Measurements from ENCODE around the gene IFNAR2.
"Not testable (repeated sequence)": the region's sequence is repeated elsewhere in the genome, so short reads cannot be mapped to it uniquely, and the experiment has no call there.

The IFNAR2 gene

DNA sequence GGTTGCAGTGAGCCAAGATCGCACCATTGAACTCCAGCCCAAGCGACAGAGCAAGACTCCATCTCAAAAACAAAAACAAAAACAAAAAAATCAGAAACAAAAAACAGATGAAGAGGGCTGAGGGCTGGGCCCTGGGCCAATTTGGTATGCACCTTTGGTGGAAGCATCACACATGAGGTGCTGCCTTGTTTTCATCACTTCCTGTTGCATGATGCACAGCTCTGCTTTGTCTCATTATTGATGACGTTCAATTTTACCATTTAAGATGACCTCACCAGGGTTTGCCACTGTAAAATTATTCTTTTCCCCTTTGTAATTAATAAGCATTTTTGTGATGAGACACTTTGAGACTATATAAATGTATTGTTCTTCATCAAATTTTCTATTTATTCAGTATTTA is 9.8 kb upstream of the IFNAR2 start:
- ChIA-PET CTCF (no interaction called here), POLR2A (no interaction called here)
- DNase-seq (ENCODE audit: extremely low spot score) = no peak
- no peak for TF ChIP-seq NFRKB (IDR thresholded peaks at IDR 0.05)
- TF ChIP-seq HDGF (IDR thresholded peaks at IDR 0.05; ENCODE audit: borderline replicate concordance) = no peak
- no peak for TF ChIP-seq CTBP1 (IDR thresholded peaks at IDR 0.05; ENCODE audit: borderline replicate concordance)
- no peak for TF ChIP-seq FOXK2 (IDR thresholded peaks at IDR 0.05)
- no peak for TF ChIP-seq BHLHE40 (IDR thresholded peaks at IDR 0.05; ENCODE audit: borderline replicate concordance)

DNA sequence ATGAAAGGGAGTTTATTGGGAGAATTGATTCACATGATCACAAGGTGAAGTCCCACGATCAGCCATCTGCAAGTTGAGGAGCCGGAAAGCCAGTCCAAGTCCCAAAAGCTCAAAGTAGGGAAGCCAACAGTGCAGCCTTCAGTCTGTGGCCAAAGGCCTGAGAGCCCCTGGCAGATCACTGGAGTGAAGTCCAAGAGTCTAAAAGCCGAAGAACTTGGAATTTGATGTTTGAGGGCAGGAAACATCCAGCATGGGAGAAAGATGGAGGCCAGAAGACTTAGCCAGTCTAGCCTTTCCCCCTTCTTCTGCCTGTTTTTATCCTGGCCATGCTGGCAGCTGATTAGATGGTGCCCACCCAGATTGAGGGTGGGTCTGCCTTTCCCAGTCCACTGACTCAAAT is 4.4 kb upstream of the IFNAR2 start:
- CTCF ChIA-PET; DNase-seq (ENCODE audit: extremely low spot score): not testable (repeated sequence)

DNA sequence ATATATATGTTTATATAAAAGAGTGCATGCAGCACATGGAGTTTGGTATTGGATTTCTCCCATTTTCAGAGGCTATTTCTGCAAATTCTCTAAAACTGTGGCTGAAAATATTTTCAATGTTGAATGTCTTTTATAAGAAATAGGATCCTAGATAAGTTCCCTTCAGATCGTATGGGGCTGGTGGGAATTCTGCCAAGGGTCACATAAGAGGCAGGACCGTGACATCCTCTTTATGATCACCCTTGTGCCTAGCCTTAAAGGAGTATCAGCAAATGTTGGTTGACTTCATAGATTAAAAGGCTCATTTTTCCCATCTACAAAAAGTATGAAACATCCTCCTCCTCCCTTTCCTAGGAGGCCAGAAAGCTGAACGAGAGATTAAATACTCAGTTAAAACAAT is 1.3 kb upstream of the IFNAR2 start:
- ChIA-PET POLR2A (interaction anchor here (1.9 kb wide), 1 partner anchor 97 kb away, joined by 7 read pairs; the partner anchor contains the start of gene IFNAR1), CTCF (interaction anchor here (0.6 kb wide), 1 partner anchor 1712 kb away, joined by 5 read pairs; no protein-coding TSS in a partner anchor)
- DNase-seq (ENCODE audit: extremely low spot score) = no peak
- no peak for TF ChIP-seq LEF1 (IDR thresholded peaks at IDR 0.05; ENCODE audit: borderline replicate concordance)
- TF ChIP-seq, protein P1, sequence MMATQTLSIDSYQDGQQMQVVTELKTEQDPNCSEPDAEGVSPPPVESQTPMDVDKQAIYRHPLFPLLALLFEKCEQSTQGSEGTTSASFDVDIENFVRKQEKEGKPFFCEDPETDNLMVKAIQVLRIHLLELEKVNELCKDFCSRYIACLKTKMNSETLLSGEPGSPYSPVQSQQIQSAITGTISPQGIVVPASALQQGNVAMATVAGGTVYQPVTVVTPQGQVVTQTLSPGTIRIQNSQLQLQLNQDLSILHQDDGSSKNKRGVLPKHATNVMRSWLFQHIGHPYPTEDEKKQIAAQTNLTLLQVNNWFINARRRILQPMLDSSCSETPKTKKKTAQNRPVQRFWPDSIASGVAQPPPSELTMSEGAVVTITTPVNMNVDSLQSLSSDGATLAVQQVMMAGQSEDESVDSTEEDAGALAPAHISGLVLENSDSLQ (IDR thresholded peaks at IDR 0.05) = no peak
- TF ChIP-seq FOXA1 (IDR thresholded peaks at IDR 0.05) = no peak
- no peak for TF ChIP-seq SP1 (IDR thresholded peaks at IDR 0.05)
- no peak for TF ChIP-seq NFRKB (IDR thresholded peaks at IDR 0.05)
- TF ChIP-seq FOXM1 (IDR thresholded peaks at IDR 0.05; ENCODE audit: borderline replicate concordance) = no peak
- TF ChIP-seq CTBP1 (IDR thresholded peaks at IDR 0.05; ENCODE audit: borderline replicate concordance) = no peak
- TF ChIP-seq HDGF (IDR thresholded peaks at IDR 0.05; ENCODE audit: borderline replicate concordance) = no peak
- no peak for TF ChIP-seq BHLHE40 (IDR thresholded peaks at IDR 0.05; ENCODE audit: borderline replicate concordance)
- TF ChIP-seq FOXK2 (IDR thresholded peaks at IDR 0.05) = no peak
- no peak for TF ChIP-seq L3MBTL2 (conservative IDR thresholded peaks at IDR 0.05)

More for the DNA sequence above, 4.4 kb upstream of the IFNAR2 start:
- POLR2A ChIA-PET = not testable (repeated sequence)

DNA sequence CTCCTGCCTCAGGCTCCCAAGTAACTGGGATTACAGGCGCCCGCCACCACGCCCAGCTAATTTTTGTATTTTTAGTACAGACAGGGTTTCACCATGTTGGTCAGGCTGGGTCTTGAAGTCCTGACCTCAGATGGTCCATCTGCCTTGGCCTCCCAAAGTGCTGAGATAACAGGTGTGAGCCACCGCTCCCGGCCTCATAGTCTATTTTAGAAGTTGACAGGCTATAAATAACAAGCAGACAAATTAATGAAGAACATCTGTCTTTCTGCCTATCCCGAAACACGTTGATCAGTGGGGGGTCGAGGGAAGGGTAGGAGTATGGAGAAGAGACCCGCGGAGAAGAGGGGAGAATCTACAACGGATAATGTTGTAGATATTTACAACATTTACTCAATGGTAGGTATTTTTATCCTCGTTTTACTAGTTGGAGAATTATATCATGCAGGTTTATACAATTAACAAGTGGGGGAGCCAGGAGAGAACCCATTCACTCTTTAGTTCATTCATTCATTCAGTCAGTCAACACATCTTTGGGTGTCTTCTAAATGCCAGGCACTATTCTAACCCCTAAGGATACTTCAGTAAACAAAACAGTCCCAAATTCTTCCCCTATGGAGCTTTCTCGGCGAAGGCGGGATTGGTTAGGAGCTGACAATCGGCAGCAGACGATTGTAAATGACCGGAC is 497 bp upstream of the IFNAR2 start:
- TF ChIP-seq BHLHE40 (IDR thresholded peaks at IDR 0.05; ENCODE audit: borderline replicate concordance) = no peak
- TF ChIP-seq, protein P1 (IDR thresholded peaks at IDR 0.05) = peak; percentile 43
- DNase-seq (ENCODE audit: extremely low spot score) = no peak
- ChIA-PET CTCF (no interaction called here), POLR2A (interaction anchor here (1.5 kb wide), 1 partner anchor 251 kb away, joined by 3 read pairs; the partner anchor contains the start of gene TMEM50B)

DNA sequence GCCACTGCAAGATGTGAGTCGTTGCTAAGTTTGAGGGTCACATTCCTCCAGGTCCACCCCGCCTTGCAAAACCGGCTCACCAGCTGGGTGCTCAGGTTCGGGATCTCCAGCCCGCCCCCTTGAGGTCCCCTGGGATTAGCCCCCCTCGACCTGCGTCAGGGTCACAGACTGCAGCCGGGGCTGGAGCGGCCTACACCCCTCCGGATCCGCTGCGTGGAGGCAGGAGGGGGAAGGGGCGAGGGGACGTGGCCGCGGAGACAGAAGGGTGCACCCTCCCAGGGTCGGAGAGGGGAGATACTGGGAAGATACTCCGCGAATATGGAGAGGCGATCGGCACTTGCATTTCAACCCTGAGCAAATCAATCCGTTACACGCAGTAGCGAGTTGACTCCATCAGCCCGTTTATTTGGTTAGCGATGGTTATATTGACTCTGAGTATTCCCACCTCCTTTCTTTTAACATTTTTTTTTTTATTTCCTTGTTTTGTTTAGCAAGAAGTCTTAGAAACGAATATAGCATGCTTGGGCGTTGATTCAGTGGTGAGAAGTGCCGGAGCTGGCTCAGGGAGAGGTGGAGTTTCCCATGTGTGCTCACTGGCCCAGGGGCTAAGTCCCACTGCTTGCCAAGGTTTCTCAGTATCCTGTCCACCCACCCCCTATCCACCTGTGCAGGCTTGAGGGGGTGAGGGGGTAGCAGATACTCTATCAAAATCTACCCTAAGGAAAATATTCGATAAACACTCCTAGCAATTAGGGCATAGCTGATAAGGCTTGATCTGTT is 997 bp downstream of the IFNAR2 start:
- CTCF ChIA-PET = no interaction called here
- POLR2A ChIA-PET = interaction anchor here (1.5 to 2.5 kb wide), 2 partner anchors 94 to 249 kb away, joined by 3 to 13 read pairs; partner anchors contain the start of genes IFNAR1 and TMEM50B
- peak; percentile 45 for DNase-seq (ENCODE audit: extremely low spot score)

DNA sequence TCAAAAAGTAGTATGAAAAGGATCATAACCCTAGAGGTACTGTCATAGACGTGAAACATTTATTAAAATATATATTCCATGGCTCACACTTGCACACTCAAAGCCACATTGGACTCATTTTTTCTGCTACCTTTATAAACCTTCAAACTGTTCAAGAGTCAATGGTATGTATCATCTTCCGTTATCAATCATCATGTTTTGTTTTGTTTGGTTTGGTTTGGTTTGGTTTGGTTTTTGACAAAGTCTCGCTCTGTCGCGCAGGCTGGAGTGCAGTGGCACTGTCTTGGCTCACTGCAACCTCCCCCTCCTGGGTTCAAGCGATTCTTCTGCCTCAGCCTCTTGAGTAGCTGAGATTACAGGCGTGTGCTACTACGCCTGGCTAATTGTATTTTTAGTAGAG is 1.8 kb downstream of the IFNAR2 start:
- DNase-seq (ENCODE audit: extremely low spot score) = no peak
- TF ChIP-seq NFRKB (IDR thresholded peaks at IDR 0.05) = no peak
- no peak for TF ChIP-seq FOXK2 (IDR thresholded peaks at IDR 0.05)
- TF ChIP-seq, protein P1 (IDR thresholded peaks at IDR 0.05) = no peak
- no peak for TF ChIP-seq LEF1 (IDR thresholded peaks at IDR 0.05; ENCODE audit: borderline replicate concordance)
- TF ChIP-seq ELF4 (IDR thresholded peaks at IDR 0.05) = no peak
- TF ChIP-seq ZNF384 (IDR thresholded peaks at IDR 0.05) = no peak
- no peak for TF ChIP-seq BHLHE40 (IDR thresholded peaks at IDR 0.05; ENCODE audit: borderline replicate concordance)
- TF ChIP-seq HDGF (IDR thresholded peaks at IDR 0.05; ENCODE audit: borderline replicate concordance) = no peak
- no peak for TF ChIP-seq FOXM1 (IDR thresholded peaks at IDR 0.05; ENCODE audit: borderline replicate concordance)
- no peak for TF ChIP-seq FOXA1 (IDR thresholded peaks at IDR 0.05)
- no peak for TF ChIP-seq ARNT (IDR thresholded peaks at IDR 0.05)
- TF ChIP-seq SP1 (IDR thresholded peaks at IDR 0.05) = no peak
- TF ChIP-seq SUZ12 (IDR thresholded peaks at IDR 0.05) = no peak
- TF ChIP-seq L3MBTL2 (conservative IDR thresholded peaks at IDR 0.05) = no peak
- no peak for TF ChIP-seq TARDBP (IDR thresholded peaks at IDR 0.05)
- TF ChIP-seq CTBP1 (IDR thresholded peaks at IDR 0.05; ENCODE audit: borderline replicate concordance) = no peak
- ChIA-PET CTCF (no interaction called here), POLR2A (interaction anchor here (2.5 kb wide), 1 partner anchor 94 kb away, joined by 13 read pairs; the partner anchor contains the start of gene IFNAR1)

More for the DNA sequence above, 997 bp downstream of the IFNAR2 start:
- TF ChIP-seq ELF4 (IDR thresholded peaks at IDR 0.05) = no peak
- TF ChIP-seq SP1 (IDR thresholded peaks at IDR 0.05) = no peak
- 0 out of 2 replicates have a peak, but pooled peaks have one; percentile 9 for TF ChIP-seq CTBP1 (IDR thresholded peaks at IDR 0.05; ENCODE audit: borderline replicate concordance)
- TF ChIP-seq LEF1 (IDR thresholded peaks at IDR 0.05; ENCODE audit: borderline replicate concordance) = no peak
- TF ChIP-seq, protein P1 (IDR thresholded peaks at IDR 0.05) = no peak
